Coronary artery (tissue), 2 donors: Measurements from ENCODE around the gene IQSEC3.

Experiments
- DNase-seq: peaks from one replicate; pipeline ENCODE4 v3.0.0-alpha.2; 2017; ENCODE audit warnings: low spot score
- H3K27ac ChIP-seq, 2 donors: fragments of 200-600 bp; sonication (generic); one replicate each; pipeline ENCODE4 v1.5.1; 2016 to 2019
- H3K4me3 ChIP-seq: fragments of 200-600 bp; sonication (generic); 2 replicates; pipeline ENCODE4 v1.5.1; 2016; ENCODE audit warnings: mild to moderate bottlenecking, moderate library complexity
- TF ChIP-seq, protein P1 (sequence below): fragments of 200-600 bp; sonication (generic); IDR thresholded peaks from one replicate; pipeline ENCODE4 v1.5.1; 2019; ENCODE audit warnings: antibody characterized with exemption

The IQSEC3 gene

DNA sequence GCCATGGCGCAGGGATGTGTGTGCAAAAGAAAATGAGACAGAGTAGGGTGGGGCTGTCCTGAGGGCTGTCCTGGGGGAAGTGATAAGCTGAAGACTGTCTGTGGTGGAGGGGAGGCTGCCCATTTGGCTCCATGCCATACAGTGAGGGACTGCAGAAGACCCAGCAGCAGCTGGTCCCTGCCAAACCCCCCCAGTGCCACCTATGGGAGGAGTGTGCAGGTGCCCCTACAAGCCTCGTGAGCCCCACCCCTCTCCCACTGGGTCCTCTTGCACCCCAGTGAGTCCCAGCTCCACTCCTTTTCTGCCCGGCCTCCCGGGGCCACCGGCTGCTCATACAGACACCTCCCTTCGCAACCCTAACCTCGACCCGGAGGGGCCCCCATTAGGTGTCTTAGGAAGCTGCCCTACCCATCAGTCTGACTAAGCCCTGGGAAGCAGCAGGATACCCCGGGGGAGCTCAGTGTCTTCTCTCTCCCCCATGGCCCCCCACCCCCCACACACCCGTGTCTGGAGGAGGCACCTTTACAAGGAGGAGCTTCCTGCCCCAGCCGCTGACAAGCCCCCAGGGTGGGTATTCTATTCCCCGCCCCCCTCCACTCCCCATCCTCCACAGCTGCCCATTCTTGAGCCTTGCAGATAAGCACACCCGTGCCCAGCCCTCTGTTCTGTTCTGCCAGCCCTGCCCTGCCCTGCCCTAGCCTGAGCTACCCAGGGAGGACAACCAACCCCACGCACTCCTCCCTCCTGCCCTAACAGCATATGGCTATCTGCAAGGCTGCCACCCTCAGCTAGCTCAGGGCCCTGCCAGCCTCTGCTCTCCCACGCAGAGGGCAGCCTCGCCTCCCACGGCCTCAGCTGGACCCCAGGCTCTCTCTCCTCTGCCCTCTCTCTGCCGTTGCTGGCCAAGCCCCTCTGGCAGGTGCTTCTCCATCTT lies 105.4 kb downstream of the IQSEC3 start:
- no peak for DNase-seq
- TF ChIP-seq, protein P1, sequence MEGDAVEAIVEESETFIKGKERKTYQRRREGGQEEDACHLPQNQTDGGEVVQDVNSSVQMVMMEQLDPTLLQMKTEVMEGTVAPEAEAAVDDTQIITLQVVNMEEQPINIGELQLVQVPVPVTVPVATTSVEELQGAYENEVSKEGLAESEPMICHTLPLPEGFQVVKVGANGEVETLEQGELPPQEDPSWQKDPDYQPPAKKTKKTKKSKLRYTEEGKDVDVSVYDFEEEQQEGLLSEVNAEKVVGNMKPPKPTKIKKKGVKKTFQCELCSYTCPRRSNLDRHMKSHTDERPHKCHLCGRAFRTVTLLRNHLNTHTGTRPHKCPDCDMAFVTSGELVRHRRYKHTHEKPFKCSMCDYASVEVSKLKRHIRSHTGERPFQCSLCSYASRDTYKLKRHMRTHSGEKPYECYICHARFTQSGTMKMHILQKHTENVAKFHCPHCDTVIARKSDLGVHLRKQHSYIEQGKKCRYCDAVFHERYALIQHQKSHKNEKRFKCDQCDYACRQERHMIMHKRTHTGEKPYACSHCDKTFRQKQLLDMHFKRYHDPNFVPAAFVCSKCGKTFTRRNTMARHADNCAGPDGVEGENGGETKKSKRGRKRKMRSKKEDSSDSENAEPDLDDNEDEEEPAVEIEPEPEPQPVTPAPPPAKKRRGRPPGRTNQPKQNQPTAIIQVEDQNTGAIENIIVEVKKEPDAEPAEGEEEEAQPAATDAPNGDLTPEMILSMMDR, result no peak
- H3K4me3 ChIP-seq, result no peak overlapping the region
- no peak overlapping the region for H3K27ac ChIP-seq

DNA sequence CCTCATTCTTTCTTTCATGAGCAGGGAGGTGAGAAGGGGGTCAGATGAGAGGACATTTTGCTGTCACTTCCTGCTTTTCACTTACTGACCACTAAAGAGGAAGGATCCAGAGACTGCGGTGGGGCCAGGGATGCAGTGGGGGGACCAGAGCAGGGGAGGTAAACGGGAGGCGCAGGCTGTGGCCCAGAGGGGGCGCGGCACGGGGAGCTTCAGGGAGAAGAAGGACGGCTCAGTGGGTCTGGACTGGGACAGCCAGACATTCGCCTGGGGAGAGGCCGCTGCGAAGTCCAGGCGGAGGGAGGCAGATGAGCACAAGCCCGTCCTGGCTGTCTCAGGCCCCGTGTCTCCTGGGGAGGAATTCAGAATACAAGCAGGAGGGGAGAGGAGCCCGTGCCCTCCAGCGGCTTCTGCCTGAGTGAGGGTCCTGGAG lies 106.2 kb downstream of the IQSEC3 start:
- Histone ChIP-seq H3K27ac (no peak overlapping the region), H3K4me3 (no peak overlapping the region)
- DNase-seq, result no peak
- TF ChIP-seq, protein P1, result no peak

DNA sequence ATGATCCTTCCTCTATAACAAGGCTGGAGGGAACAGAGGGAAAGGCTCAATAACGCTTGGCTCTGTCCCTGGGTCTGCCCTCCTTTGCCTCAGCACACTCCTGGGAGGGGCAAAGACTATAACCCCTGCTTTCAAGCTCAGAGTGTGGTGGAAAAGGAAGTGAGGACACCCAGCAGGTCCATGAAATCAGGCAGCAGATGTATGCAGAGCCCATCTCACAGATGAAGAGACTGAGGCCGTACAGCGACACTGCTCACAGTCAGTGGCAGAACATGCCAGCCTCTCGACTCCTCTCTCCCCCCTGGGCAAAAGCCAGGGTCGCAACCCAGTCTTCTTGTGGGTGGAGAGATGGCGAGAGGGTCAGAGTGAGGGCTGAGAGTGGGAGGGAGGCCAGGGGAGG lies 107.6 kb downstream of the IQSEC3 start:
- no peak for DNase-seq
- H3K4me3 ChIP-seq, result no peak overlapping the region
- H3K27ac ChIP-seq, result no peak overlapping the region
- TF ChIP-seq, protein P1, result no peak

DNA sequence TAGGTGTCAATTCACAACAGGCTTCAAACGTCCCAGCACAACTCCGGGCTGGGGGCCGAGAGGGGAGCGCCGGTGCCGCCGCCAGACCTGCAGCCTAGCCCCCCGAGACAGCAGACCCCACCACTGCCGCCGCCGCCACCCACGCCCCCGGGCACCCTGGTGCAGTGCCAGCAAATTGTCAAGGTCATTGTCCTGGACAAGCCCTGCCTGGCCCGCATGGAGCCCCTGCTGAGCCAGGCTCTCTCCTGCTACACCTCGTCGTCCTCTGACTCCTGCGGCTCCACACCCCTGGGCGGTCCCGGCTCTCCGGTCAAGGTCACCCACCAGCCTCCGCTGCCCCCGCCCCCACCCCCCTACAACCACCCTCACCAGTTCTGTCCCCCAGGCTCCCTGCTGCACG lies 108.0 kb downstream of the IQSEC3 start:
- TF ChIP-seq, protein P1, result no peak
- no peak for DNase-seq
- no peak overlapping the region for H3K4me3 ChIP-seq
- H3K27ac ChIP-seq, result no peak overlapping the region

DNA sequence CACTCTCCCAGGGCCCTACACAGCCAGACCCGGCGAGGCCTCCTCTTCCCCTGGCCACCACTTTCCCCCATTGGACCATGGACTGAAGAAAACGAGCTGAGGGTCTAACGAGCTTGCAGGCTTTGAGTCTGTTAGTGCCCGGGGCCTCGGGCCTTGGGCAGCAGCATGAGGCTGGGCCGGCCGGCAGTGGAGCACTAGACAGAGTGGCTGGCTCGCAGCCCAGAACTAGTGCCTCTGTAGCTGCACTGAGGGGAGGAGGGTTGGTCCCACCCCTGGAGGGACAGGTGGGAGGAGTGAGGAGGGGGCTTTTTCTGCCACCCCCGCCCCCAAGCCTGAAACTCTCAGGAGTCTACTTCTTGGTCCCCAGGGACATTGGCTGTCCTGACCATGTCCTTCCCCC lies 108.7 kb downstream of the IQSEC3 start:
- H3K4me3 ChIP-seq, result no peak overlapping the region
- no peak for DNase-seq
- TF ChIP-seq, protein P1, result no peak
- no peak overlapping the region for H3K27ac ChIP-seq

DNA sequence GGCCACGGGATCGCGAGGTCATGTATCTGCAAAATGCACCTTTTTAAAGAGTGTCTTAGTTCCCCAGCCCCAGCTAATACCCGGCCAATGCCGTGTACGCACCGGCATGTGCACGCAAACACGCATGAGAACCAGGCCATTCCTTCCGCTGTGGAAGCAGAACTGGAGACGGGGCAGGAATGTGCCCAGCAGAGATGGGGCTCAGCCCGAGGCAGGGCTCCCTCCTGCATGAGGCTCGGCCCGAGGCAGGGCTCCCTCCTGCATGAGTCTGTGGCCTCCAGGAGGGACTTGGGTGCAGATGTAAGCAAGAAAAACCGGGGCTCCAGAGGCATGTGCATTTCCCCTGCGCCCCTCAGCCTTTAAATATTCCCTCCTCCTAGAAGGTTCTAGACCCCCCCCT lies 109.2 kb downstream of the IQSEC3 start:
- H3K27ac ChIP-seq, result no peak overlapping the region
- no peak for DNase-seq

More for the DNA sequence above, 109.2 kb downstream of the IQSEC3 start:
- TF ChIP-seq, protein P1, result no peak
- no peak overlapping the region for H3K4me3 ChIP-seq
